Activated B cell treated with CpG ODN at 0.5 μM for 24 hours (primary cell): ENCODE data around the gene TRMT1. TPM values are rescaled to one million over a fixed set of nuclear protein-coding genes. Genes with fewer than 3 reads are reported as not detected.
A peak's percentile ranks its signal among the peaks of the same experiment; 100 is the strongest.

Experiments
- ATAC-seq: fragments of 200-7000 bp; cut with Tn5 transposase; one replicate; pipeline ENCODE4 v1.10.0; 2021; ENCODE audit warnings: low read depth, mild to moderate bottlenecking, moderate library complexity
- CTCF ChIA-PET: fragments of 350-600 bp; sonication (Branson Sonifier 250); formaldehyde crosslinking; loops from one replicate; lab custom pipeline; 2021; ENCODE audit warnings: antibody characterized with exemption; lab: Charles Lee
- POLR2A ChIA-PET: fragments of 350-600 bp; sonication (Branson Sonifier 250); formaldehyde crosslinking; loops from one replicate; lab custom pipeline; 2021; ENCODE audit warnings: antibody characterized with exemption; lab: Charles Lee
- DNase-seq: peaks from one replicate; pipeline ENCODE4 v3.0.0; 2022
- H3K27ac Mint-ChIP-seq: one replicate; pipeline ENCODE4 v1.8.0; 2020; ENCODE audit warnings: mixed read lengths
- H3K27me3 Mint-ChIP-seq: one replicate; pipeline ENCODE4 v1.8.0; 2021; ENCODE audit warnings: mixed read lengths
- H3K36me3 Mint-ChIP-seq: one replicate; pipeline ENCODE4 v1.8.0; 2021; ENCODE audit warnings: low read depth, mixed read lengths
- H3K4me1 Mint-ChIP-seq: one replicate; pipeline ENCODE4 v1.8.0; 2021; ENCODE audit warnings: mixed read lengths
- H3K4me3 Mint-ChIP-seq: one replicate; pipeline ENCODE4 v1.8.0; 2020; ENCODE audit warnings: mild to moderate bottlenecking, mixed read lengths
- H3K9me3 Mint-ChIP-seq: one replicate; pipeline ENCODE4 v1.8.0; 2020; ENCODE audit warnings: mixed read lengths
- CTCF ChIP-seq: fragments of 200-600 bp; IDR thresholded peaks from one replicate; pipeline ENCODE4 v1.8.0; 2022; ENCODE audit warnings: antibody characterized with exemption, mild to moderate bottlenecking
- intact Hi-C: fragments of 100-400 bp; cut with micrococcal nuclease; formaldehyde crosslinking; loops from one replicate; pipeline ENCODE4 v1.15.1; 2024
- total RNA-seq: library from RNA; stranded (reverse); gene quantifications from 2 replicates; pipeline ENCODE4 v1.2.3, GENCODE V29; 2022

TRMT1 gene
- total RNA-seq, 1 donor from 2014 or later: 113 TPM

GRCh38 chr19:13122980-13123957 lies 6.7 kb upstream of the TRMT1 start:
- Mint-ChIP-seq H3K27ac (no peak overlapping the region), H3K4me1 (peaks cover 50% of the 10 kb centered on the region), H3K27me3 (no peaks in the 10 kb centered on the region), H3K4me3 (no peak overlapping the region), H3K36me3 (peaks cover 14% of the 10 kb centered on the region), H3K9me3 (no peaks in the 10 kb centered on the region)
- ATAC-seq: no peak
- intact Hi-C loops: no loop called here
- DNase-seq: no peak
- no peak for TF ChIP-seq CTCF
- ChIA-PET CTCF (no interaction called here), POLR2A (no interaction called here)

GRCh38 chr19:13122275-13122878 lies 5.8 kb upstream of the TRMT1 start:
- no peak for DNase-seq
- no peak for TF ChIP-seq CTCF
- Mint-ChIP-seq H3K27ac (peak overlapping the region; percentile 3), H3K4me3 (no peak overlapping the region), H3K9me3 (no peaks in the 10 kb centered on the region), H3K36me3 (peaks cover 14% of the 10 kb centered on the region), H3K27me3 (no peaks in the 10 kb centered on the region), H3K4me1 (peaks cover 52% of the 10 kb centered on the region)
- intact Hi-C loops: no loop called here
- CTCF ChIA-PET: no interaction called here
- ATAC-seq: no peak
- POLR2A ChIA-PET: interaction anchor here (0.6 kb wide), 1 partner anchor 71 kb away, joined by 3 read pairs; no protein-coding TSS in a partner anchor

GRCh38 chr19:13121551-13122274 lies 5.2 kb upstream of the TRMT1 start:
- peaks cover 55% of the 10 kb centered on the region for H3K4me1 Mint-ChIP-seq
- POLR2A ChIA-PET: interaction anchor here (0.6 to 6.6 kb wide), 2 partner anchors 29 to 72 kb away, joined by 3 to 117 read pairs; partner anchors contain the start of genes IER2 and STX10
- no peaks in the 10 kb centered on the region for H3K27me3 Mint-ChIP-seq
- H3K27ac Mint-ChIP-seq: peak overlapping the region; percentile 3
- DNase-seq (no peak), ATAC-seq (no peak)
- intact Hi-C loops: no loop called here
- no peak overlapping the region for H3K4me3 Mint-ChIP-seq
- peaks cover 14% of the 10 kb centered on the region for H3K36me3 Mint-ChIP-seq
- H3K9me3 Mint-ChIP-seq: no peaks in the 10 kb centered on the region
- no peak for TF ChIP-seq CTCF
- CTCF ChIA-PET: no interaction called here

- Mint-ChIP-seq H3K36me3 (peaks cover 12% of the 10 kb centered on the region), H3K4me3 (peak overlapping the region; percentile 28), H3K9me3 (no peaks in the 10 kb centered on the region), H3K4me1 (peaks cover 61% of the 10 kb centered on the region), H3K27me3 (no peaks in the 10 kb centered on the region), H3K27ac (no peak overlapping the region)
- intact Hi-C loops: no loop called here
- DNase-seq (no peak), ATAC-seq (no peak)
- POLR2A ChIA-PET: interaction anchor here (6.6 kb wide), 1 partner anchor 30 kb away, joined by 117 read pairs; the partner anchor contains the start of genes IER2 and STX10
- CTCF ChIA-PET: interaction anchor here (0.9 kb wide), 1 partner anchor 143 kb away, joined by 3 read pairs; no protein-coding TSS in a partner anchor
- TF ChIP-seq CTCF: no peak
These were observed 4.3 kb upstream of the TRMT1 start for GRCh38 chr19:13120817-13121216.
